D721Med (cell line): ENCODE measurements around the gene SH3D21.

Experiments used
- DNase-seq: peaks from one replicate; pipeline ENCODE4 v3.0.0; 2011; ENCODE audit warnings: low spot score; ENCODE audit not compliant: insufficient read length
- FAIRE-seq: peaks from 2 replicates; lab custom pipeline; 2011; peaks lifted over from hg19 to GRCh38; lab: Jason Lieb, UNC
- CTCF ChIP-seq: IDR thresholded peaks from 2 replicates; pipeline ENCODE4 v1.5.1; 2012; ENCODE audit warnings: mild to moderate bottlenecking, control low read depth; ENCODE audit not compliant: insufficient read depth; ENCODE audit errors: missing control alignments

Gene SH3D21

GRCh38 chr1:36328088-36328480 lies 21.9 kb downstream of the SH3D21 start:
- FAIRE-seq (no peak), DNase-seq (no peak)
- TF ChIP-seq CTCF, result no peak

- FAIRE-seq, result no peak
- no peak for DNase-seq
- TF ChIP-seq CTCF, result no peak
These were observed 22.5 kb downstream of the SH3D21 start for GRCh38 chr1:36328713-36329112.

GRCh38 chr1:36329817-36330216 lies 23.6 kb downstream of the SH3D21 start:
- no peak for DNase-seq
- no peak for TF ChIP-seq CTCF
- no peak for FAIRE-seq

- FAIRE-seq, result no peak
- DNase-seq, result no peak
- no peak for TF ChIP-seq CTCF
These were observed 24.8 kb downstream of the SH3D21 start for GRCh38 chr1:36330940-36331339.

GRCh38 chr1:36337830-36338229 lies 31.7 kb downstream of the SH3D21 start:
- FAIRE-seq (no peak), DNase-seq (no peak)
- no peak for TF ChIP-seq CTCF

GRCh38 chr1:36339215-36339614 lies 33.0 kb downstream of the SH3D21 start:
- no peak for FAIRE-seq
- TF ChIP-seq CTCF, result no peak
- DNase-seq, result no peak

GRCh38 chr1:36339615-36340014 lies 33.4 kb downstream of the SH3D21 start:
- DNase-seq (no peak), FAIRE-seq (no peak)
- TF ChIP-seq CTCF, result no peak
